ENCODE measurements around the gene PDLIM4. TPM values are rescaled to one million over a fixed set of nuclear protein-coding genes. Genes with fewer than 3 reads are reported as not detected.

The PDLIM4 gene
- total RNA-seq, 1 donor from 2014 or later = 2.0 TPM

DNA sequence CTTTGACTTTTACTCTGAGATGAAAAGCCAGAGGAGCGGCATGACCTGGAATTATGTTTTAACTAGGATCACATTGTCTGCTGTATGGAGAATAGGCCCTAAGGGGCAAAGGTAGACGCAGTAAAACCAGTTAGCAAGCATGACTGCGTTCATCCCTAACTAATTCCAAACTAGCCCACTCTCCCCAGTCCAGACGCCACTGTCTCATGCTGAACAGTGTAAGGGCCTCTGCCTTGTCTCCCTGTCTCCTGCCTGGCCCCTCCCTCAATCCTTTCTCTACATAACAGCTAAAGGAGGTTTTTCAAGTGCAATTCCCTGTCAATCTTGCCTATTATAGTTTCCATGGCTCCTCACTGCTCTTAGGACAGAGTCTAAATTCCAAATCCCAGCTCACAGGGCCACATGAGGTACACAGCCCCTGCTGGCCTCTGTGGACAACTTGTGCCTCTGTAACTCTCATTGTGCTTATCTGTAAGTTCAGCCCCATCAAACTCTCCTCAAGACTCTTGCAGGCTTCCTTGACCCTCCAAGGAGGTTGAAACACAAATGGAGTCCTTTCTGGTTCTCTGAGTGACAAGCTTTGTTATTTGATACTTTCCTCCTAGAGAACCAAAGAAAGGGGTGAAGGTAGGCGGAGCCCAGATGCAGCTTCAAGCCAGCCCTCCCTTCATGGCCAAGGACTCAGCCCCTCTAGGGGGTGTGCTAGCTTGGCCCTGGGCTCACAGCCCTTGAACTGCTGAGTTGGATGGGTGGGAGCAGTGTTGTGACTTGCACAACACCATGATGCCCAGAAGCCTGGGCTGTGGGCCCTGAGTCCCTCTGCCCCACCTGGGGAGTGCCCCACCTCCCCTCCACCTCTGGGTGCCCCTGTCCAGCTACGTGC lies 20.7 kb downstream of the PDLIM4 start:
- no peak for DNase-seq (ENCODE audit: low spot score in 2 of 2)
- no peak for FAIRE-seq

GRCh38 chr5:132279801-132280200 lies 22.3 kb downstream of the PDLIM4 start:
- FAIRE-seq = no peak
- DNase-seq (ENCODE audit: low spot score in 2 of 2) = no peak

GRCh38 chr5:132280371-132281240 lies 23.1 kb downstream of the PDLIM4 start:
- FAIRE-seq (no peak), DNase-seq (ENCODE audit: low spot score in 2 of 2) (no peak)

- FAIRE-seq (no peak), DNase-seq (ENCODE audit: low spot score in 2 of 2) (no peak)
Measured at GRCh38 chr5:132281856-132282614, 24.5 kb downstream of the PDLIM4 start.

DNA sequence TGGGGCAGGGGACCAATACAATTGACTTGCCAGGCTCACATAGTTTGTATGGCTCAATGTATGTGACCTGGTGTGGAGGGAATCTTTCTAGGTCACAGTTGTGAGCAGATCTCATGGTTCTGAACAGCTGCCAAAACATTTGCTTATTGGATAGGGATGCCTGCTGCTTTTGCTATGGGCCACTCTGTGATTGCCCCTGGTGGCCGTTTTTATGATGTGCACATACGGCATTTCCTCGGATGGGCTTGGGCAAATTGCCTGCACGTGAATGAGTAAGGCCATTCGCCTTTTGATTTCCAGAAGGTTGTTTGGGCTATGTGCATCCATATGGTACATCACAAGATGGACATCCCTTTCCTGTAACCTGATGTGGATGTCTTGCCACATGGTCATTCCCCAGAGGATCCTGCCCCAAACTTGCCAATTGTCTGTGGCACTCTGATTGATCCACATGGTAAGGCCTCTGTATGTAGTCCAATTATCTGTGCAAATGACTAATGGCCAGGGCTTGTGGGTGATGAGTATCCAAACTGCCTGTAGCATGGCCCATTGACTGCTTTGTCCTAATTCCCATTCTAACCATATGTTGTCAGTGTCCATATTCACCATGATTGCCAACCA lies 26.0 kb downstream of the PDLIM4 start:
- FAIRE-seq = no peak
- DNase-seq (ENCODE audit: low spot score in 2 of 2) = no peak

DNA sequence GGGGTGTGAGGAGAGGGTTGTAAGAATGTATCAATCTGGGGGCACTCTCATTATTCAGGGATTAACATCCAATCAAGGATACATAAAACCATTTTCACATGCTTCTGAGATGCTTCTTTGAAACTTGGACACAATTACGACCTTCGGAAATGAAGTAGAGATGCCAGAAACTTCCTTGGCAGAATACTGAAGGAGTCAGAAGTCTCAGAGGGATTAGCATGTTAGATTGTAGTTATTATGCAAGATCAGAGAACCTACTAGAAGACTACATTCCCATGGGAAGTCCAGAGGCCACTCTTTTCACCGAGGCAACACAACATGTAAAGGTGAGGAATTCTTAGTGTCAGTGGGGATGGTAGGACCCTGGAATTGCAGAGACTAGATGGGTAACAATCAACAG lies 31.6 kb downstream of the PDLIM4 start:
- DNase-seq (ENCODE audit: low spot score in 2 of 2) (no peak), FAIRE-seq (no peak)

GRCh38 chr5:132291026-132291425 lies 33.5 kb downstream of the PDLIM4 start:
- FAIRE-seq (no peak), DNase-seq (ENCODE audit: low spot score in 2 of 2) (no peak)

- FAIRE-seq (no peak), DNase-seq (ENCODE audit: low spot score in 2 of 2) (peak; percentile 78 to 87)
Measured at GRCh38 chr5:132293066-132293991, 35.8 kb downstream of the PDLIM4 start.

- peak; percentile 88 to 91 for DNase-seq (ENCODE audit: low spot score in 2 of 2)
- no peak for FAIRE-seq
Measured at GRCh38 chr5:132293992-132294727, 36.7 kb downstream of the PDLIM4 start, which contains the start of gene SLC22A4. Gene SLC22A4, plus strand, starts transcription at chr5:132294394. Its CDS starts 223 bp downstream, at chr5:132294617.

DNA sequence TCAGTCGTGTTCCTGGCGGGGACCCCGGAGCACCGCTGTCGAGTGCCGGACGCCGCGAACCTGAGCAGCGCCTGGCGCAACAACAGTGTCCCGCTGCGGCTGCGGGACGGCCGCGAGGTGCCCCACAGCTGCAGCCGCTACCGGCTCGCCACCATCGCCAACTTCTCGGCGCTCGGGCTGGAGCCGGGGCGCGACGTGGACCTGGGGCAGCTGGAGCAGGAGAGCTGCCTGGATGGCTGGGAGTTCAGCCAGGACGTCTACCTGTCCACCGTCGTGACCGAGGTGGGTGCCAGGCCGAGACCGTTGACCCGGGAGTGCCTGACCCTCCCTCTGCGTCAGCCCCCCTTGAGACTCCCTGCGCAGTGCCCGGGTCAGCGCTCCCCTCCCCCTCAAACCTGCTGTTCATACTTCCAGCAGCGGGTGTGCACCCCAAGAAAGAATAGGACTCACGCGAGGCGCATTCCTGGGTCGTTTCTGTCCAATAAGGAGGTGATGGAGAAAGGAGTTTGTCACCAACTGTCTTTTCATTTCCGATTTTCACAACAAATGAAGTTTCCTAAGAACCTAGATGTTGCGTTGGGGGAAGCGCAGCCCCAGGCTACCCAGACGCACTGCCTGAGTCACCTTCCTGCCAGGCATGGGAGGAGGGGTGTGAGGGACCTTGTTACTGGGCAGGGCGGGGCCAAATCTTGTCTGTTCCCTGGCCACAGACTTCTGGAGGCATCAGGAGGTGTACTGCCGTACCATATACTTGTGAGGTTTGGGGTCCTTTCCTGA lies 37.4 kb downstream of the PDLIM4 start:
- no peak for FAIRE-seq
- peak in 1 of 2 donors; percentile 35 for DNase-seq (ENCODE audit: low spot score in 2 of 2)

GRCh38 chr5:132295505-132296411 lies 38.3 kb downstream of the PDLIM4 start:
- DNase-seq (ENCODE audit: low spot score in 2 of 2) (no peak), FAIRE-seq (no peak)

GRCh38 chr5:132296412-132297016 lies 39.0 kb downstream of the PDLIM4 start:
- FAIRE-seq (no peak), DNase-seq (ENCODE audit: low spot score in 2 of 2) (no peak)

GRCh38 chr5:132297211-132297940 lies 39.9 kb downstream of the PDLIM4 start:
- FAIRE-seq = no peak
- DNase-seq (ENCODE audit: low spot score in 2 of 2) = no peak

DNA sequence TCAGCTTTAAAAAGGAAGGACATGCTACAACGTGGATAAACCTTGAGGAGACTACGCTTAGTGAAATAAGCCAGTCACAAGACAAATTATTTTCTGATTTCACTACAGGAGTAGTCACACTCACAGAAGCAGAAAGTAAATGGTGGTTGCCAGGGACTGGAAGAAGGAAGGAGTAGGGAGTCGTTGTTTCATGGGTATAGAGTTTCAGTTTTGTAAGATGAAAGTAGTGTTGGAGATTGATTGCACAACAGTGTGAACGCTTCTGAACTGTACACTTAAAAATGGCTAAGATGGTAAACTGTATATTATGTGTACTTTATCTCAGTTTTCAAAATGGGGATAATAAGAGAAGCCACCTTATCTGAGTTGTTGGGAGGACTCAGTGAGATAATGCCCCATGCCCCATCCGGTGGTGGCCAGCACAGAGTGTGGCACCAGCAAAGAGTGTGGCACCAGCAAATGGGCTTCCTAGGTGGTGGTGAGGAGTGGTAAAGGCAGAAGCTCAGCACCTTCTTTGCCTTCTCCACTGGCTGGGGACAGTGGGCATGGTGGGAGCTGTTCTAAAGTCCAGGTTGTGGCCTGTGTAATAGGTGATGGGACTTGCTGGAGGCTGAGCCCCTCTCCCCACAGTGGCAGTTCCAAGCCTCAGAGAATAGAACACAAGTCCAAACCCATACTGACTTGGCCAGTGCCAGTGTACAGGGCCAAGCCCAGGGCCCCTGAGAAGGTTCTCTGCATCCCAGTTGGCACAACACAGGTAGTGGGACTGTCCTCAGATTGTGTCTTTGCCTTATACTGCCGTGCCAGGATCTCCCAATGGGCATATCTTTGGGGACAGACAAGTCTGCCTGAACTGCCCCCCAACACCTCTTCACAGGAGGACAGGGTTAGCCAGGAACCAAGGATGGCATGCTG lies 41.1 kb downstream of the PDLIM4 start:
- DNase-seq (ENCODE audit: low spot score in 2 of 2) (no peak), FAIRE-seq (no peak)

Measured in frontal cortex (tissue), 4 donors.